ENCODE results near the gene TDG. TPM values are rescaled to one million over a fixed set of nuclear protein-coding genes. Genes with fewer than 3 reads are reported as not detected.

TDG gene
- total RNA-seq, 1 experiment from 2014 or later, result 70.3 TPM

- no peak overlapping the region for H3K27ac ChIP-seq (ENCODE audit: insufficient read length, low read depth, low read length)
- no peak overlapping the region for H2BK12ac ChIP-seq (ENCODE audit: insufficient read length, low read depth, low read length)
- H3K9ac ChIP-seq (ENCODE audit: extremely low read depth, insufficient read length, low read length), result no peak overlapping the region
- H2BK5ac ChIP-seq (ENCODE audit: insufficient read length, low read length), result no peak overlapping the region
- peaks cover 13% of the 10 kb centered on the region for H3K79me1 ChIP-seq (ENCODE audit: insufficient read depth, low read depth, low read length, poor library complexity, severe bottlenecking)
- H2AFZ ChIP-seq (ENCODE audit: low read length), result no peak overlapping the region
- peaks cover 10 to 11% of the 10 kb centered on the region in 2 experiments for H3K4me1 Mint-ChIP-seq
- H3K9me3 ChIP-seq (ENCODE audit: control insufficient read depth, low read depth, low read length), result no peaks in the 10 kb centered on the region
- no peak overlapping the region for H3K27ac Mint-ChIP-seq
- no peak overlapping the region for H4K5ac ChIP-seq (ENCODE audit: insufficient read length, low read depth, low read length)
- H4K8ac ChIP-seq (replicated peaks; ENCODE audit: insufficient read length, low read depth, low read length), result no peak overlapping the region
- no peak overlapping the region for H3K18ac ChIP-seq (ENCODE audit: insufficient read length, low read depth, low read length)
- no peak overlapping the region for H4K91ac ChIP-seq (ENCODE audit: insufficient read length, low read depth, low read length)
- H3K4ac ChIP-seq (ENCODE audit: low read depth, low read length), result no peak overlapping the region
- peaks cover 18 to 44% (median 44%) of the 10 kb centered on the region in 3 experiments; a peak in 6 of 7 replicates for H3K36me3 Mint-ChIP-seq (ENCODE audit: insufficient read depth in 1 of 3, low read depth in 3 of 3)
- no peak overlapping the region for H2BK15ac ChIP-seq (ENCODE audit: low read depth, low read length)
- no peaks in the 10 kb centered on the region for H4K20me1 ChIP-seq (ENCODE audit: control insufficient read depth, insufficient read depth, insufficient read length)
- no peak overlapping the region for H3K14ac ChIP-seq (ENCODE audit: insufficient read depth, low read length)
- H3K27me3 Mint-ChIP-seq (ENCODE audit: low read depth), result no peaks in the 10 kb centered on the region
- no peak overlapping the region for H2BK120ac ChIP-seq (ENCODE audit: low read depth, low read length, poor library complexity, severe bottlenecking)
- H3K23ac ChIP-seq (ENCODE audit: insufficient read length, low read depth, low read length), result no peak overlapping the region
- no peak overlapping the region for H2AK5ac ChIP-seq (ENCODE audit: insufficient read length, low read length)
- H3K4me2 ChIP-seq (ENCODE audit: insufficient read depth, insufficient read length, low read length), result no peak overlapping the region
- no peak for DNase-seq
- no peaks in the 10 kb centered on the region for H3K9me3 Mint-ChIP-seq
- no peak overlapping the region for H3T11ph ChIP-seq (ENCODE audit: low read length)
- no peaks in the 10 kb centered on the region for H3K27me3 ChIP-seq (ENCODE audit: insufficient read depth, low read length)
- H3K79me2 ChIP-seq (ENCODE audit: insufficient read depth, low read length), result peaks cover 19% of the 10 kb centered on the region; the same call in 1 of the 2 replicates
- peaks cover 2% of the 10 kb centered on the region for H3K23me2 ChIP-seq (ENCODE audit: insufficient read length, low read depth, low read length, poor library complexity, severe bottlenecking)
- TF ChIP-seq CTCF (conservative IDR thresholded peaks at IDR 0.05), result no peak
- no peak overlapping the region for H2BK20ac ChIP-seq (ENCODE audit: low read depth, low read length, poor library complexity, severe bottlenecking)
- WGBS (ENCODE audit: extremely low coverage, insufficient read length, low lambda C conversion rate), result no CpG with 5 or more reads among the region's 2 CpGs
- H3K4me3 Mint-ChIP-seq, result no peak overlapping the region
- H3K4me1 ChIP-seq (ENCODE audit: insufficient read depth, low read length), result no peaks in the 10 kb centered on the region
- no peak overlapping the region for H3K56ac ChIP-seq (ENCODE audit: insufficient read length, low read depth, low read length)
Observed at GRCh38 chr12:103975368-103975767, 9.7 kb downstream of the TDG start.

Data from H9 (cell line).